Fibroblast of villous mesenchyme (primary cell): Measurements from ENCODE around the gene CHAMP1. TPM values are rescaled to one million over a fixed set of nuclear protein-coding genes. Genes with fewer than 3 reads are reported as not detected.
A peak's percentile ranks its signal among the peaks of the same experiment; 100 is the strongest.
"Not testable (repeated sequence)": the region's sequence is repeated elsewhere in the genome, so short reads cannot be mapped to it uniquely, and the experiment has no call there.

Experiments used
- DNase-seq: peaks from one replicate; pipeline ENCODE4 v3.0.0-alpha.2; 2010; ENCODE audit warnings: low read depth
- H3K4me3 ChIP-seq: 2 replicates; pipeline ENCODE4 v1.5.1; 2011; ENCODE audit warnings: low read depth, mild to moderate bottlenecking, low read length
- total RNA-seq: library from RNA; depleted of rRNA; stranded (reverse); fragments of >200 nt; gene quantifications from 2 replicates; pipeline ENCODE4 v1.2.3, GENCODE V29; 2012
- TF ChIP-seq, protein P1 (sequence below): IDR thresholded peaks from 2 replicates; pipeline ENCODE4 v1.5.1; 2012; ENCODE audit warnings: low read depth, mild to moderate bottlenecking, low read length; ENCODE audit not compliant: insufficient read depth

The CHAMP1 gene
- total RNA-seq, 1 donor: 16.8 TPM

DNA sequence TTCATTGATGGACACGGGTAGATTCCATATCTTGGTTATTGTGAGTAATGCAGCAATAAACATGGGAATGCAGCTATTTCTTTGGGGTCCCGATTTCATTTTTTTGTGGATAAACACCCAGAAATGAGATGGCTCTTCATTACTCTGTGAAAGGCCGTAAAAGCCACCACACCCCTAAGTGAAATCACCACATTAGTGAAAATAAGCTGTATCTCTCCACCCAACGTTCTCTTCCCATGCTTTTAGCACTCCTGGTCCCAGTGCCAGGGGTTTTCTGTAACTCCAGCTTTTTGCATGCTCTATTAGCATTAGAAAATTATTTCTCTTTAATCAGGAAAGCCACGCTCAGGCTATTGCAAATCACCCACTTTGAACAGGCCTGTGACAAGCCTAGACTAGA lies 15.8 kb downstream of the CHAMP1 start:
- no peak for DNase-seq
- TF ChIP-seq, protein P1, sequence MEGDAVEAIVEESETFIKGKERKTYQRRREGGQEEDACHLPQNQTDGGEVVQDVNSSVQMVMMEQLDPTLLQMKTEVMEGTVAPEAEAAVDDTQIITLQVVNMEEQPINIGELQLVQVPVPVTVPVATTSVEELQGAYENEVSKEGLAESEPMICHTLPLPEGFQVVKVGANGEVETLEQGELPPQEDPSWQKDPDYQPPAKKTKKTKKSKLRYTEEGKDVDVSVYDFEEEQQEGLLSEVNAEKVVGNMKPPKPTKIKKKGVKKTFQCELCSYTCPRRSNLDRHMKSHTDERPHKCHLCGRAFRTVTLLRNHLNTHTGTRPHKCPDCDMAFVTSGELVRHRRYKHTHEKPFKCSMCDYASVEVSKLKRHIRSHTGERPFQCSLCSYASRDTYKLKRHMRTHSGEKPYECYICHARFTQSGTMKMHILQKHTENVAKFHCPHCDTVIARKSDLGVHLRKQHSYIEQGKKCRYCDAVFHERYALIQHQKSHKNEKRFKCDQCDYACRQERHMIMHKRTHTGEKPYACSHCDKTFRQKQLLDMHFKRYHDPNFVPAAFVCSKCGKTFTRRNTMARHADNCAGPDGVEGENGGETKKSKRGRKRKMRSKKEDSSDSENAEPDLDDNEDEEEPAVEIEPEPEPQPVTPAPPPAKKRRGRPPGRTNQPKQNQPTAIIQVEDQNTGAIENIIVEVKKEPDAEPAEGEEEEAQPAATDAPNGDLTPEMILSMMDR: no peak
- H3K4me3 ChIP-seq: no peak overlapping the region

DNA sequence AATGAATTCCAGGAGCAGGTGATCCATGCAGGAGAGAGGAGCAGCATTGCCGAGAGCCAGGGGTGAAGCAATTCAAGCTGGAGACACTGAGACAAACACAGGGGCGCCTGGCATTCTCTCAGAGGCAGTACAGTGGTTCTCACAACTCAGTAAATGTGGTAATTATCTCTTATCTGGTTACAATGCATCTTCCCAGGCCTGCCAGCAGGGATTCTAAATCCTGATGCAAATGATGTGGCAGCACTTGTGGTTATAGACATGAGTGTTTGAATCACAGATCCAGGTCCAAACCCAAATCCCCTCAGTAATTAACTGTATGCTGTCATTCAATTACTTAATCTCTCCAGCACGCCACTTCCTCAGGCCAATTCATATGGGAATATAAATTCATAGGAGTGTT lies 19.6 kb downstream of the CHAMP1 start:
- DNase-seq: peak; percentile 11
- H3K4me3 ChIP-seq: not testable (repeated sequence)

DNA sequence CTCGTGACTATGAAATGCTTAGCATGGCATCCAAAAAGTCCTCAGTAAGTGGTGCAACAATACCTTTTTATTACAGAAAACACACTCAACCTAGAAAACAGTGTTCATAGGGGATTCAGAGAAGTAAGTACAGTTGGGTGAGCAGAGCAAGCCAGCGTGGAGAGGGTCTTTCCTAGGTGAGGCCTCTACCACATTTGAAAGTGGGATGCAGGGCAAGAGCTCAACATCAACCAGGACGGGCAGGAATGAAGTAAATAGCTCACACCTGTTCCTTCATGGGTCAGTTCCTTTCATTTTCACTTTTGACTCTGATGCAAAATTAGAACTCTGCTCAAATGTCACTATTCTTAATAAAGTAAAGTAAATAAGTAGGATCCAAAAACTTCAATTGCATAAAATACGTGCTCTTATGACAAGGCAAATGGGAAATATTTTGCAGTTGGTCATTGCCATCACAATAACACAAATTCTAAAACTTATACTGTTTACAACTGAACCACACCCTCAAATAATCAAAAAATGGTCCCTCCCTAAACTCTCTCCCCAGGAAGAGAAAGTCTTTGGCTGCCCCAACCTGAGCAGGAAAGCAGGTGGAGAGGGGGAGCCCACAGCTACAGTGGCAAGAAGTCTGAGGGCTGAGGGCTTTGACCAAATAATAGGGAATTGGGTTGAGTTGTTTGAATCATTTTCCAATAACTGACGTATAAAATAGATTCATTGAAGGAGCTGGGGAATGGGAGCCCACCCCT lies 20.2 kb downstream of the CHAMP1 start:
- no peak for DNase-seq
- H3K4me3 ChIP-seq: no peak overlapping the region
- TF ChIP-seq, protein P1: no peak

DNA sequence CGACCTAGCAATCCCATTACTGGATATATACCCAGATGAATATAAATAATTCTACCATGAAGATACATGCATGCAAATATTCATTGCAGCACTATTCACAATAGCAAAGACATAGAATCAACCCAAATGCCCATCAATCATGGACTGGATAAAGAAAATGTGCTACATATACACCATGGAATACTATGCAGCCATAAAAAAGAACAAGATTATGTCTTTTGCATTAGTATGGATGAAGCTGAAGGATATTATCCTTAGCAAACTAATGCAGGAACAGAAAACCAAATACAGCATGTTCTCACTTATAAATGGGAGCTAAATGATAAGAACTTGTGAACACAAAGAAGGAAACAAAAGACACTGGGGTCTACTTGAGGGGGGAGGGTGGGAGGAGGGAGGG lies 22.2 kb downstream of the CHAMP1 start:
- DNase-seq, H3K4me3 ChIP-seq: not testable (repeated sequence)

DNA sequence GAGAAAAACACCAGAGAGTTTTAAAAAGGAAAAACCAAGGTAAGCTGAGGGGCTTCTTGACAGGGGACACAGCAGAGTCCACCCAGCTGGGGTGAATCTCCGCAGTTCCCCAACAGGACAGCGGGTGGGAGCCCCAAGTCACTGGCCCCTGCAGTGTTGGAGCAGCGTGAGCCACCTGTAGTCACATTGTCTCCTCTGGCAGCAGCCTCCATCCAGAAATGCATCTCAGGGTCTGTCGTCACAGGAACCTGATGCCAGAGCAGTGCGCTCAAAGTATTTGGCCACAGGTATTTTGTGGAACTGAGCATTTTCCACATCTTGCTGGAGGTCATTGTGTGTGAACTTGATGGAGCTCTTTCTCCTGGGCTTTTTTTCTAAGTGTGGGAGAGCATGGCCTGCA lies 24.7 kb downstream of the CHAMP1 start:
- H3K4me3 ChIP-seq: no peak overlapping the region
- TF ChIP-seq, protein P1: no peak
- DNase-seq: no peak

DNA sequence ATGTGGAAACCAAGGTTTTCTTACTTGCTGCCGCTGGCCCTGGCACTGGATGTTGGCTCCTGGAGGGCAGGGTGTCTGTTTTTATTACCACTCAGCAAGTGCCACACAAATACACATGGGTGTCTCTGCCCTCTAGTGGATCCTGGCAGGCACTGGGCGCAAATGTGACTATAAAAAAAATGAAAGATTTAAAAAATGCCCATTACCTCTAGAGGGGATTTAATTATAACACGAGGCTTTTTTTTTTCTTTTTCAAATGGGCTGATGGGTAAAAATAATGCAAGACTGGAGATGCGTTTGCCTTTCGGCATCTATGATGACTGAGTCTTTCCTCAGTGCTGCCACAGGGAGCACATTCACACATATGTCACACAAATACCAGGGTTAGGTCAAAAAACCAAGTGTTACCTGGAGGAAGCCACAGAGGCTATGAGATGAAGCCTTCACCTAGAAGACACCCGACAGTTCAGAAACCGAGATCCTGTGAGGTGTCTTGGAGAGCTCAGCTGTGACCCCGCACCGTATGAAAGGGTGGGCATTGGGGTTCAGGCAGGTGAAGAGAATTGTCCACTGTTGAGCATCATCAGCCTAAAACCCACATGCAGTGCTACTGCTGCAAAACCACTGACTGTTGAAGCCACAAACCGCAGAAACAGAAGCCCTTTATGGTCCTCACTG lies 25.7 kb downstream of the CHAMP1 start:
- H3K4me3 ChIP-seq: no peak overlapping the region
- TF ChIP-seq, protein P1: peak; percentile 81
- DNase-seq: peak; percentile 57

DNA sequence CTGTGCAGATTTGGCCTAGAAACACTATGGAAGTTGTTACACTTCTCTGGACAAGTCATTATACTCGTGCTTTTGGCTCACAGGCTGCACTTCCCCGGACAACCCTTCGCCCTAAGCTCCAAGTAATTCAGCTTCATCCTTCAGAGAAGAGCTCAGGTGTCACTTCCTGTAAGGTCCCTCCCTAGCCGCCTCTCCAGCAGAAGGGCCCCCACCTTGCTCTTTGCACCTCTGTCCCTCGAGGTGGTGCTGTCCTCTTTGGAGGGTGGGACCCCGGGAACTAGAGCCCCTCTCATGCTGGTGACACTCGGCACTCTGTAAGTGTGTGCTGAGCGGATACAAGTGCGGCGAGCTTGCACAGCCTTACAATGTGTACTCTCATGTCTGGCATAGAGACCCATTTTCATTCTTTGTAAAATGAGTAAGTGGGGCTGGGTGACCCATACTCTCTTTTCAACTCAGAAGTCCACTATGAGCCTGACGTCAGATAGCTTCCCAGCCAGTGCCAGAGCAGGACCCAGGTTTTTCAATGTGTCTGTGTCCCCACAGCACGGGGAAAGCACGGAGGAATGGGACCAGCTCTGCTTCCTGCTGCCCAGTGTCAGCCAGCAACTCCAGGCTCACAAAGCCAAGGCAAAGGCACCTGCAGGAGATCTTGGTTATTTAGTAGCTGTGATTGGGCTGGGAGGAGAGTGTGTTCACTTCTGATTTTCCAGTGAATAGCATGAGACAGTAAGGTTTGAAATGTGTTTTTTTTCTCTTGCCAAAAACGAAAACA lies 26.9 kb downstream of the CHAMP1 start:
- no peak for DNase-seq
- TF ChIP-seq, protein P1: no peak
- no peak overlapping the region for H3K4me3 ChIP-seq

DNA sequence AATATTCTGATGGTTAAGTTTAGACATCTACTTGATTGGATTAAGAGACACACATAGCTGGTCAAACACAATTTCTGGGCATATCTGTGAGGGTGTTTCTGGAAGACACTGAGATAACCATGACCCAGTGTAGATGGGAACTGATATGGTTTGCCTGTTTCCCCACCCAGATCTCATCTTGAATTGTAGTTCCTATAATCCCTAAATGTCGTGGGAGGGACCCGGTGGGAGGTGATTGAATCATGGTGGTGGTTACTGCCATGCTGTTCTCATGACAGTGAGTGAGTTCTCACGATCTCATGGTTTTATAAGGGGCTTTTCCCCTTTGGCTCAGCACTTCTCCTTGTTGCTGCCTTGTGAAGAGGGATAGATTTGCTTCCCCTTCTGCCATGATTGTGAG lies 33.0 kb downstream of the CHAMP1 start:
- H3K4me3 ChIP-seq, DNase-seq: not testable (repeated sequence)
